HepG2 (cell line): ENCODE results near the gene UNCX.

Experiments used
- AFF4 ChIP-seq: sonication (generic); formaldehyde crosslinking; IDR thresholded peaks from 2 replicates; pipeline ENCODE4 v1.4.0; 2020; ENCODE audit warnings: missing genetic modification reagents
- ASH2L ChIP-seq: fragments of 300-600, 200-600 bp; sonication (generic); IDR thresholded peaks from 2 replicates; pipeline ENCODE4 v1.7.0; 2017; ENCODE audit warnings: low read depth, mild to moderate bottlenecking, moderate library complexity, mixed read lengths, low read length; ENCODE audit not compliant: insufficient read length
- ETV6 ChIP-seq: sonication (generic); formaldehyde crosslinking; conservative IDR thresholded peaks from 2 replicates; pipeline ENCODE4 v1.4.0; 2020; ENCODE audit warnings: missing genetic modification reagents
- FOSL2 ChIP-seq: sonication (generic); formaldehyde crosslinking; IDR thresholded peaks from 2 replicates; pipeline ENCODE4 v1.4.0; 2020; ENCODE audit warnings: missing genetic modification reagents
- GABPA ChIP-seq, 2 experiments: IDR thresholded peaks; 2 replicates each; pipeline ENCODE4 v1.6.1; 2011 to 2016; ENCODE audit warnings: low read depth in 2 of 2, low read length in 1 of 2, missing biosample characterization in 1 of 2, missing genetic modification characterization in 1 of 2
- MTA1 ChIP-seq: sonication (generic); formaldehyde crosslinking; IDR thresholded peaks from 2 replicates; pipeline ENCODE4 v1.4.0; 2020; ENCODE audit warnings: missing genetic modification reagents, mild to moderate bottlenecking, borderline replicate concordance
- POLR2AphosphoS5 ChIP-seq: IDR thresholded peaks from 2 replicates; pipeline ENCODE4 v1.6.1; 2012; ENCODE audit warnings: low read depth, low read length
- SMARCC2 ChIP-seq: fragments of 450-650 bp; IDR thresholded peaks from 2 replicates; pipeline ENCODE4 v1.6.1; 2017; ENCODE audit warnings: antibody characterized with exemption, mild to moderate bottlenecking
- ZFP36L2 ChIP-seq: sonication (generic); formaldehyde crosslinking; IDR thresholded peaks from 2 replicates; pipeline ENCODE4 v1.4.0; 2020; ENCODE audit warnings: missing genetic modification reagents
- ZNF512 ChIP-seq: sonication (generic); formaldehyde crosslinking; IDR thresholded peaks from 2 replicates; pipeline ENCODE4 v1.4.0; 2020; ENCODE audit warnings: mild to moderate bottlenecking, missing genetic modification reagents
- ZNF704 ChIP-seq: sonication (generic); formaldehyde crosslinking; IDR thresholded peaks from 2 replicates; pipeline ENCODE4 v1.8.1; 2023; ENCODE audit warnings: mild to moderate bottlenecking, inconsistent platforms, moderate library complexity, missing genetic modification reagents, borderline replicate concordance

GRCh38 chr7:1227814-1228544, 4.7 kb upstream of the UNCX start:
- TF ChIP-seq POLR2AphosphoS5 (no peak), GABPA (IDR thresholded peaks at IDR 0.05; ENCODE audit: low read depth, low read length) (no peak), GABPA (CRISPR knock-in tag; IDR thresholded peaks at IDR 0.05; ENCODE audit: low read depth) (no peak), ASH2L (no peak), AFF4 (CRISPR knock-in tag) (no peak), ETV6 (no peak), FOSL2 (CRISPR knock-in tag) (no peak), SMARCC2 (no peak), ZFP36L2 (no peak), MTA1 (CRISPR knock-in tag) (no peak), ZNF512 (CRISPR knock-in tag) (no peak), ZNF704 (CRISPR knock-in tag) (no peak)
